Kasumi-1 (cell line): Measurements from ENCODE around the gene TSPAN9.
A peak's percentile ranks its signal among the peaks of the same experiment; 100 is the strongest.

Source experiments
- DNase-seq, 2 experiments: peaks; one replicate each; lab custom pipeline; 2025; lab: John Stamatoyannopoulos, UW

TSPAN9 gene

GRCh38 chr12:3076730-3077571 lies at the start of gene TSPAN9:
TSPAN9 (plus strand) TSS chr12:3077379; CDS start chr12:3201194, 123,815 bp downstream.
- DNase-seq = peak; percentile 11 to 24

GRCh38 chr12:3028108-3028507 lies 49.1 kb upstream of the TSPAN9 start:
- no peak for DNase-seq

- no peak for DNase-seq
Observed at GRCh38 chr12:3030821-3031429, 46.3 kb upstream of the TSPAN9 start.

DNA sequence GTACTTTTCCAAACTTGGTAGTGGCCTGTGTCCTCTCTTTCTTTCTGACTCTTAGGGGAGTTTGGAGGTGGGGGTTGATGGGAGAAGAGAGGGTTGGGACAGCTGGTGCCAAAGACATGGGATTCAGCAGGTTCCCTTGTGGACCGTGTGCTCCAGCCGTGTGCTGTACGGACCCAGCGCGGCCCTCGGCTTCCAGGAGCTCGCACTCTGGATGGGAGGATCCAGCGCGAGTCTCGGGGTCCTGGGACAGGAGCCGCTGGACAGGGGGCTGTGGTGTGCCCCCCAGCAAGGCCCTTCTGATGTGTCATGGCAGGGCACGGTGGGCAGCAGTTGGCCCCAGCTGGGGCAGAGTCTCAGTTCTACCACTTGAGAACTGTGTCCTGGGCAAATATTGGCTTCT lies 45.0 kb upstream of the TSPAN9 start:
- no peak for DNase-seq

- DNase-seq = no peak
Observed at GRCh38 chr12:3032770-3033538, 44.2 kb upstream of the TSPAN9 start.

- no peak for DNase-seq
Observed at GRCh38 chr12:3033539-3033867, 43.7 kb upstream of the TSPAN9 start.

DNA sequence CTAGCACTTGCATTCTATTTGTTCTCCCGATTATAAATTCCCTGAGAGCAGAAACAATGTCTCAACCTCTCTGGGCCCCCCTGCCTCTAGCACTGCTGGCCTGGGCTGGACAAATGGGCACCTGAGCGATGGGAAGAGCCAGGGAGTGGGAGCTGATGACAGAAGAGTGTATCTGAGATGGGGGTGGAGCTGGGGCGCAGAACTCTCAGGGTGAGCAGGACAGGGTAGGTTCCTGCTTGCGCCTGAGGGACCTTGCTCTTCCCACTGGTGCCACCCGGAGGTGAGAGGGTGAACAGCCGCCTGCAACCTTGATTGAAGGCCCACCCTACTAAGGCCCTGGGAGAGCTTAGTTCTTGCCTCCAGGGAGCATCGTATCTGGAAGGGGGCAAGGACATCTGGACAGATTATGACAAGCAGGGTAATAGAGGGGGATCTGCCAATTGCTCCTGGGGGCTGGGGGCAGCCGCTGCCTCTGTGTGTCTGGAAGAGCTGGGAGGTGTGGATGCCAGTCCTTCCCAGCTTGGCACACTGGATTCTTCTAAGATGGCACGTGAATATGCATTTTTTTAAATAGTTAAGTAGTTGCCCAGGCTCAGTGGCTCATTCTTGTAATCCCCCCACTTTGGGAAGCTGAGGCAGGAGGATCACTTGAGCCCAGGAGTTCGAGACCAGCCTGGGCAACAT lies 43.0 kb upstream of the TSPAN9 start:
- peak; percentile 33 to 43 for DNase-seq

DNA sequence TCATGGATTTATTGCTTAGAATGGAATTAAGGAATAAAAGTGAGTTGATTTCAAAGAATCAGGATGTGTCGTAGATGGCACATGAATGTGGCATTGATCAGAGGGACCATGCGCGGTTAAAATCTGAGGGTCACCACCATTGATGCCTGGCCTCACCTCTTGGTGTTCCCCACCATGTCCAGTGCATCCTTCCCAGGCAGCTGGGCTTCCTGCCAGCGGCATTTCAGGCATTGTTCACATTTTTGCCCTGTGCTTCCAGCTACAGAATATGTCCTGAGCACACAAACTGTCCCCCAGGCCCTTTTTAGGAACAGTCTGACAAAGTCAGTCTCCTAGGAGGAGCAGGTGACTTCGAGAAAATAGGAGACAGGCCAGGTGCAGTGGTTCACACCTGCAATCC lies 42.0 kb upstream of the TSPAN9 start:
- no peak for DNase-seq

- DNase-seq = no peak
Observed at GRCh38 chr12:3035815-3036702, 41.1 kb upstream of the TSPAN9 start.

DNA sequence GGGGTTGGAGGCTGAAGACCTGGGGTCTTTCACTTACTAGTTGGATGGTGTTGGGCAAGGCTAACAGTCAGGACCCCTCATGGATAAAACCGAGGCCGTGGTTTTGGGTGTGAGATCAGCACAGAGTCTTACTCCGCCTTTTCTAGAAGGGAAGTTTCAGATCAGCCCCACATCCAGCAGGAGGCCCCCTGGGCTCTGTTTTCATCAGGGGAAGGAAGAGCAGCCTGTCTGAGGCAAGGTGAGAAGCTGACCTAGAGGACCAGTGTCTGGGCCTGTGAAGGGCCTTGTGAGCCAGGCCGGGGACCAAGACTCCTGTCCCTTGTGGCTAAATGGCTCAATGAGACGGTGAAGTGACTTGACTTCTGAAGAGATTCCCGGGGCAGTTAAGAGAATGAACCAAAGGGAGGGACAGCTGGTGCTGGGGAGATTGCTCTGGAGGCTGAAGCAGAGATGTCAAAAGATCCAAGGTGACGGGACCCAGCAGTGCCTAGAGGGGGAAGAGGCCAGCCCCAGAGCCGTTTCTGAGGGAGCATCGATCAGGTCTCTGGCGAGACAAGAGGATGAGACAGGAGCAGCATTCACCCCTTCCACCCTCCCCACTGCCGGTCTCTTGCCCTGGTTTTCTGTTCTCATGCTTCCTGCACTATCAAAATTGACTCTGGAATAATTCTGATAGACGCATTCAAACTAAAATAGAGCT lies 40.1 kb upstream of the TSPAN9 start:
- no peak for DNase-seq

GRCh38 chr12:3038166-3038565 lies 39.0 kb upstream of the TSPAN9 start:
- no peak for DNase-seq

GRCh38 chr12:3038926-3039510 lies 38.2 kb upstream of the TSPAN9 start:
- DNase-seq = no peak

- DNase-seq = no peak
Observed at GRCh38 chr12:3040026-3040656, 37.0 kb upstream of the TSPAN9 start.

GRCh38 chr12:3040663-3041544 lies 36.3 kb upstream of the TSPAN9 start:
- DNase-seq = no peak

DNA sequence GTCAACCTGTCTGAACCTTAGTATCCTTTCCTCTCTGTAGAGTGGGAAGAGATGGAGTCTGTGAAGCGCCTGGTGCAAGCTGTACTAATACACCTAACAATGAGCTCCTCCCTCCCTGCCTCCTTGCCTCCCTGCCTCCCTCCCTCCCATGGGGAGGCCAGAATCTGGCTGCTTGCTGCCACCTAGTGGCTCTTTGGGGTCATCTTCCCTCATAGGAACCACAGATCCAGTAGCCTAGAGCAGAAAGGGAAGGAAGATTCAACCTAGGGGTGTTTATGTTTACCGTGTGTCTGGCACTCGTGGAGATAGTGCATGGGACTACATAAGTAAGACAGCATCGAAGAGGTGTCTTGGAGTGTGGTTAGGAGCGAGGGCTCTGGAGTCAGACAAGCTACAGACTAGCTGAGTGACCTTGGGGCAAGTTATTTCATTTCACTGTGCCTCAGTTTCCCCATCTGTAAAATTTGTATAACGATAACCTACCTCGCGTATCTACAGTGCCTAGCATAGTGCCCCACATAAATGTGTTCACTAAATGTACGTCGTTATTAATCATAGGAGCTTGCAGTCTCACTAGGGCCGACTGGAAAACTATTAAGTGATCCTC lies 35.5 kb upstream of the TSPAN9 start:
- peak; percentile 54 to 60 for DNase-seq

DNA sequence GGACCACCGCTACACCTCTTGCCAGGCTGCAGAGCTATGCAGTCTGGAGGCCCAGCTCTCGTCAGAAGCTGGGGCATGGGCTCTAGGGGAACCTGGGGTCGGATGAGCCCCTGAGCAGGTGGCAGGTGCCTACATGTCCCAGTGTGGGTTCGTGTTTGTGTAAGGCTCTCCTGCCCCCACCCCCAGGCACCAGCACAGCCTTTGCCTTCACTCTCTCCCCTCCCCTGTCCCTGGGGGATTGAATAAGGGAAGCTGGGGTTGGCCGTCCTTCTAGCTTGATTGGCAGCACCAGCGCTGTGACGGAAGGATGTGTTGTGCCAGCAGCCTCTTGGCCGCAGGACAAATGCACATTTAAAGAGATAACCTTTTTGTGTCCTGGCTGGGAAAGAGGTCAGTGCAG lies 34.8 kb upstream of the TSPAN9 start:
- DNase-seq = no peak

DNA sequence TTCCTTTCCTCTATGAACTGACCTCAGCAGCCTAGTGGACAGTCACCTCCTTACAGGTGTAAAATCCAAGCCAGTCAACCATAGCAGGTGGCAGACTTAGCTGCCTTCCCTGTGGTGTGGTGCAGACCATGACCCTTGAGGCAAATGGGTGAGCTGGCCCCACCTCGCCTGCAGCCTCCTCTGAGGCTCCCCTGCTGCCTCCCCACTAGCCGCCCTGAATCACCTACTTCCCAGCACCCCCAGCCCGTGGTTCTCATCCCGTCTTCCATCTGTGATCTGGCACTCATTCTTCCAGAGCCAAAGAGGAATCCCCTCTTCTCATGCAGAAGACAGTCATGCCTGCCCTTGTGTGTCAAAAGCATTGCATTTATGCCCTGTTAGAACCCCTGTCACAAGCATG lies 34.4 kb upstream of the TSPAN9 start:
- DNase-seq = no peak

GRCh38 chr12:3043406-3043805 lies 33.8 kb upstream of the TSPAN9 start:
- no peak for DNase-seq
